ENCODE data around the gene ZNF648. TPM values are rescaled to one million over a fixed set of nuclear protein-coding genes. Genes with fewer than 3 reads are reported as not detected.

ZNF648 gene
- total RNA-seq, 1 donor from 2014 or later: not detected

GRCh38 chr1:182062223-182062622, 711 bp upstream of the ZNF648 start:
- peaks cover 16% of the 10 kb centered on the region for H3K27me3 Mint-ChIP-seq (ENCODE audit: low read depth)
- H3K27ac Mint-ChIP-seq (ENCODE audit: unreplicated experiment): no peak overlapping the region
- no peak overlapping the region for H3K4me3 Mint-ChIP-seq (ENCODE audit: unreplicated experiment)
- no peaks in the 10 kb centered on the region for H3K36me3 Mint-ChIP-seq (ENCODE audit: low read depth)
- TF ChIP-seq CTCF (IDR thresholded peaks at IDR 0.05): no peak
- peaks cover 13% of the 10 kb centered on the region for H3K9me3 Mint-ChIP-seq (ENCODE audit: low read depth)
- H3K4me1 Mint-ChIP-seq (ENCODE audit: low read depth): no peaks in the 10 kb centered on the region
- DNase-seq (ENCODE audit: low spot score): no peak

DNA sequence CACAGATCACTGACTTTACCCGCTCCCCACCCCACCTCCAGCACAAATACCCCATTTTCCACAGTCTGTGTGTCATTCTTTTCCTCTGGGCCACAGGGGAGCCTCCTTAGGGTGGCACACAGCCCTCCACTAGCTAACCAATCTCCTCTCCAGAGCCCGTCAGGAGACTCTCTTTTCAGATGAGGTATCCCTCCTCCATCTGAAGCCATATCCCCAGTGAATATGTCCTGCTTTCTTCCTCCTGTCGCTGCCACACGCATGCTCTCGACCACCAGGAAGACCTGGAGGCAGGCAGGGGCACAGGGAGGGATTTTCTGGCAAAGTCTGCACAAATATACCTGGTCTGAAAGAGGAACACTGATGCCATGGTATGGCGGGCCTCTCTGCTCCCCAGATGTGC, 635 bp downstream of the ZNF648 start:
- DNase-seq (ENCODE audit: low spot score): no peak
- Mint-ChIP-seq H3K27me3 (ENCODE audit: low read depth) (peaks cover 16% of the 10 kb centered on the region), H3K4me3 (ENCODE audit: unreplicated experiment) (no peak overlapping the region), H3K9me3 (ENCODE audit: low read depth) (peaks cover 13% of the 10 kb centered on the region), H3K4me1 (ENCODE audit: low read depth) (no peaks in the 10 kb centered on the region), H3K27ac (ENCODE audit: unreplicated experiment) (no peak overlapping the region), H3K36me3 (ENCODE audit: low read depth) (no peaks in the 10 kb centered on the region)
- no peak for TF ChIP-seq CTCF (IDR thresholded peaks at IDR 0.05)

GRCh38 chr1:182059936-182060335, 1.6 kb downstream of the ZNF648 start:
- peaks cover 14% of the 10 kb centered on the region for H3K27me3 Mint-ChIP-seq (ENCODE audit: low read depth)
- no peaks in the 10 kb centered on the region for H3K4me1 Mint-ChIP-seq (ENCODE audit: low read depth)
- H3K9me3 Mint-ChIP-seq (ENCODE audit: low read depth): peaks cover 13% of the 10 kb centered on the region
- H3K27ac Mint-ChIP-seq (ENCODE audit: unreplicated experiment): no peak overlapping the region
- no peak for TF ChIP-seq CTCF (IDR thresholded peaks at IDR 0.05)
- H3K4me3 Mint-ChIP-seq (ENCODE audit: unreplicated experiment): no peak overlapping the region
- no peak for DNase-seq (ENCODE audit: low spot score)
- no peaks in the 10 kb centered on the region for H3K36me3 Mint-ChIP-seq (ENCODE audit: low read depth)

DNA sequence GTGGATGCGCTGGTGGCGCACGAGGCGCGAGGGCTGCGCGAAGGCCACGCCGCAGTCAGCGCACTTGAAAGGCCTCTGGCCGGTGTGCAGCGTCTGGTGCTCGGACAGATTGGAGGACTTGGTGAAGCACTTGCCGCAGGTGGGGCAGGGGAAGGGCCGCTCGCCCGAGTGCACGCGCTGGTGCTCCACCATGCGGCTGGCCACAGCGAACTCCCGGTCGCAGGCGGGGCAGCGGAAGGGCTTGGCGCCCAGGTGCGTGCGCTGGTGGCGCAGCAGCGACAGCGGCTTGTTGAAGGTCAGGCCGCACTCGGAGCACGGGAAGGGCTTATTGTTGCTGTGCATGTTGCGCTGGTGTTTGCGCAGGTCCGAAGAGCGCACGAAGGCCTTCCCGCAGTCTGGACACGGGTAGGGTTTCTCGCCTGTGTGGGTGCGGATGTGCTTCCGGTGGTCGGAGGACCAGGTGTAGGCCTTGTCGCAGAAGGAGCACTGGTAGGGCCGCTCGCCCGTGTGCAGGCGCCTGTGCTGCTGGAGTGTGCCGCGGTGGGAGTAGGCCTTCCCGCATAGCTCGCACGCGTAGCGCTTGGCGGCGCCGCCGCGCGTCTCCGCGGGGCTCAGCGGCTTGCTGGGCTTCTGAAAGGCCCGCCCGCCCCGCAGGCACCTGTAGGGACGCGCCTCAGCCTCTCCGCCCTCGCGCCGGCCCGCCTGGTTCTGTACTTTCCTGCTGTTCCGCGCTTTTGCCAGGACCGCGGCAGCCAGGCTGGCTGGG, 4.7 kb downstream of the ZNF648 start:
- peak; percentile 90 for DNase-seq (ENCODE audit: low spot score)
- H3K4me1 Mint-ChIP-seq (ENCODE audit: low read depth): no peaks in the 10 kb centered on the region
- no peaks in the 10 kb centered on the region for H3K36me3 Mint-ChIP-seq (ENCODE audit: low read depth)
- H3K9me3 Mint-ChIP-seq (ENCODE audit: low read depth): no peaks in the 10 kb centered on the region
- peaks cover 12% of the 10 kb centered on the region for H3K27me3 Mint-ChIP-seq (ENCODE audit: low read depth)
- no peak for TF ChIP-seq CTCF (IDR thresholded peaks at IDR 0.05)
- H3K4me3 Mint-ChIP-seq (ENCODE audit: unreplicated experiment): no peak overlapping the region
- no peak overlapping the region for H3K27ac Mint-ChIP-seq (ENCODE audit: unreplicated experiment)

DNA sequence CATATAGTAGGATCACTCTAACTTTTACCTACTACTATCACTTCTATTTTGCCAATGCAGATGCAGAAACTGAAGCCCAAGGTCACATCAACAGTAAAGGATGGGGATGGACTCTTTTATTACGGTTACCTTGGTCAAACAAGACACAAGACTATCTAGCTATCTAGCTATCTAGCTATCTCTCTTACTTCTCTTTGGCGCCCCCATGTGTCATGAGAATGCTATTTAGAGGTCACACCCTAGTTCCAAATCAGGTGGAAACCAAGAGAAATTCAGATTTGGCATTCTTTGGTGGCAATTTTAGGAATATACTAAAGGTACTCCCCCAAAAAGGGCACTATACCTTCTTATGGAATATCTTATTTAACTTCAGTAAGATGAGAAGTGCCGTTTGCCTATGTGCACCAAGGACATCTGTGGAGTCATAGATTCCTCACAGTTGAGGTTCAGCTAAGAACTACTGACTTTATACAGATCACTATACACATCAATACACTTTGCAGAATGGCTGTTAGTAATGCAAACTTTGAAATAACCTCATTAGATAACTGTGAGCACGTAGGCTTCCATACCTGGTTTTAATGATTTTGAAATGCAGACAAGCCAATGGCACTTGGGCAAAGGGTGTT, 6.7 kb downstream of the ZNF648 start:
- no peak overlapping the region for H3K27ac Mint-ChIP-seq (ENCODE audit: unreplicated experiment)
- no peak for DNase-seq (ENCODE audit: low spot score)
- no peak overlapping the region for H3K4me3 Mint-ChIP-seq (ENCODE audit: unreplicated experiment)
- no peaks in the 10 kb centered on the region for H3K4me1 Mint-ChIP-seq (ENCODE audit: low read depth)
- no peaks in the 10 kb centered on the region for H3K9me3 Mint-ChIP-seq (ENCODE audit: low read depth)
- no peaks in the 10 kb centered on the region for H3K36me3 Mint-ChIP-seq (ENCODE audit: low read depth)
- peak; percentile 73 for TF ChIP-seq CTCF (IDR thresholded peaks at IDR 0.05)
- no peaks in the 10 kb centered on the region for H3K27me3 Mint-ChIP-seq (ENCODE audit: low read depth)
